Measurements from ENCODE around the gene C11orf21. TPM values are rescaled to one million over a fixed set of nuclear protein-coding genes. Genes with fewer than 3 reads are reported as not detected.

The C11orf21 gene
- total and polyA plus RNA-seq, 9 of the 15 experiments (the other 6 are each of a cell fraction or from before 2014, with no cell fraction given): 0.10 to 2.6 (median 2.0) TPM

- peak overlapping the region; percentile 14; the same call in 1 of the 2 replicates for H3K4me3 ChIP-seq
- TF ChIP-seq, protein P1, sequence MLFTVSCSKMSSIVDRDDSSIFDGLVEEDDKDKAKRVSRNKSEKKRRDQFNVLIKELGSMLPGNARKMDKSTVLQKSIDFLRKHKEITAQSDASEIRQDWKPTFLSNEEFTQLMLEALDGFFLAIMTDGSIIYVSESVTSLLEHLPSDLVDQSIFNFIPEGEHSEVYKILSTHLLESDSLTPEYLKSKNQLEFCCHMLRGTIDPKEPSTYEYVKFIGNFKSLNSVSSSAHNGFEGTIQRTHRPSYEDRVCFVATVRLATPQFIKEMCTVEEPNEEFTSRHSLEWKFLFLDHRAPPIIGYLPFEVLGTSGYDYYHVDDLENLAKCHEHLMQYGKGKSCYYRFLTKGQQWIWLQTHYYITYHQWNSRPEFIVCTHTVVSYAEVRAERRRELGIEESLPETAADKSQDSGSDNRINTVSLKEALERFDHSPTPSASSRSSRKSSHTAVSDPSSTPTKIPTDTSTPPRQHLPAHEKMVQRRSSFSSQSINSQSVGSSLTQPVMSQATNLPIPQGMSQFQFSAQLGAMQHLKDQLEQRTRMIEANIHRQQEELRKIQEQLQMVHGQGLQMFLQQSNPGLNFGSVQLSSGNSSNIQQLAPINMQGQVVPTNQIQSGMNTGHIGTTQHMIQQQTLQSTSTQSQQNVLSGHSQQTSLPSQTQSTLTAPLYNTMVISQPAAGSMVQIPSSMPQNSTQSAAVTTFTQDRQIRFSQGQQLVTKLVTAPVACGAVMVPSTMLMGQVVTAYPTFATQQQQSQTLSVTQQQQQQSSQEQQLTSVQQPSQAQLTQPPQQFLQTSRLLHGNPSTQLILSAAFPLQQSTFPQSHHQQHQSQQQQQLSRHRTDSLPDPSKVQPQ (CRISPR knock-in tag; IDR thresholded peaks at IDR 0.05; ENCODE audit: borderline replicate concordance): peak; percentile 72; the same call in 1 of the 2 replicates
- peak; percentile 79 for TF ChIP-seq ZKSCAN8 (CRISPR knock-in tag; IDR thresholded peaks at IDR 0.05)
- TF ChIP-seq FOXA1 (IDR thresholded peaks at IDR 0.05; ENCODE audit: borderline replicate concordance): no peak
- no peak for TF ChIP-seq CBX3 (IDR thresholded peaks at IDR 0.05; ENCODE audit: borderline replicate concordance in 1 of 2, low read length in 2 of 2)
- no peak for TF ChIP-seq ZNF79 (CRISPR knock-in tag; IDR thresholded peaks at IDR 0.05; ENCODE audit: low read depth)
- peak in 1 of 2 experiments; percentile 64; a peak in 2 of 4 replicates for TF ChIP-seq UBTF (IDR thresholded peaks at IDR 0.05; ENCODE audit: borderline replicate concordance in 1 of 2, low read depth in 2 of 2, low read length in 2 of 2)
- TF ChIP-seq TCF7 (IDR thresholded peaks at IDR 0.05; ENCODE audit: borderline replicate concordance): no peak; the same call in 1 of the 2 replicates
- peak; percentile 99 for TF ChIP-seq ARID1B (IDR thresholded peaks at IDR 0.05)
- TF ChIP-seq FOXJ3 (CRISPR knock-in tag; IDR thresholded peaks at IDR 0.05): no peak
- TF ChIP-seq PHF21A (IDR thresholded peaks at IDR 0.05; ENCODE audit: borderline replicate concordance, low read depth): peak; percentile 65; the same call in 1 of the 2 replicates
- TF ChIP-seq, protein P2, sequence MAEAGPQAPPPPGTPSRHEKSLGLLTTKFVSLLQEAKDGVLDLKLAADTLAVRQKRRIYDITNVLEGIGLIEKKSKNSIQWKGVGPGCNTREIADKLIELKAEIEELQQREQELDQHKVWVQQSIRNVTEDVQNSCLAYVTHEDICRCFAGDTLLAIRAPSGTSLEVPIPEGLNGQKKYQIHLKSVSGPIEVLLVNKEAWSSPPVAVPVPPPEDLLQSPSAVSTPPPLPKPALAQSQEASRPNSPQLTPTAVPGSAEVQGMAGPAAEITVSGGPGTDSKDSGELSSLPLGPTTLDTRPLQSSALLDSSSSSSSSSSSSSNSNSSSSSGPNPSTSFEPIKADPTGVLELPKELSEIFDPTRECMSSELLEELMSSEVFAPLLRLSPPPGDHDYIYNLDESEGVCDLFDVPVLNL (CRISPR knock-in tag; IDR thresholded peaks at IDR 0.05; ENCODE audit: low read depth): no peak
- TF ChIP-seq TAF1 (IDR thresholded peaks at IDR 0.05; ENCODE audit: control insufficient read depth, extremely low read depth, insufficient read depth, low read length, severe bottlenecking): peak; percentile 49
- no peak for TF ChIP-seq FOXJ2 (tag; IDR thresholded peaks at IDR 0.05)
Measured at GRCh38 chr11:2303627-2304505, 2.1 kb upstream of the C11orf21 start.

More at GRCh38 chr11:2303627-2304505, 2.1 kb upstream of the C11orf21 start:
- ATAC-seq (peak; percentile 79), DNase-seq (ENCODE audit: extremely low read depth in 1 of 4, low spot score in 3 of 4) (peak; percentile 90 to 97 (median 91)), FAIRE-seq (peak; percentile 100)
- Histone ChIP-seq H3K36me3 (ENCODE audit: control insufficient read depth, insufficient read depth, low read length) (no peaks in the 10 kb centered on the region), H4K20me1 (replicated peaks; ENCODE audit: control insufficient read depth, insufficient read depth, low read length) (no peaks in the 10 kb centered on the region), H3K79me2 (ENCODE audit: control insufficient read depth, insufficient read depth, low read length) (peaks cover 21% of the 10 kb centered on the region; the same call in 2 of the 3 replicates), H3K4me2 (ENCODE audit: insufficient read depth, low read length) (peak overlapping the region; percentile 67), H2AFZ (ENCODE audit: low read depth, low read length) (peak overlapping the region; percentile 34; the same call in 1 of the 2 replicates), H3K9me1 (ENCODE audit: control insufficient read depth, insufficient read depth, low read length) (no peaks in the 10 kb centered on the region), H3K27me3 (ENCODE audit: control insufficient read depth in 2 of 2, insufficient read depth in 2 of 2, low read length in 2 of 2) (no peaks in the 10 kb centered on the region; a peak in 1 of 5 replicates), H3K9me3 (replicated peaks; ENCODE audit: control insufficient read depth, insufficient read depth, low read depth, low read length) (no peaks in the 10 kb centered on the region), H3K4me1 (replicated peaks in 1 of 2; ENCODE audit: control insufficient read depth in 2 of 2, insufficient read depth in 2 of 2, low read length in 2 of 2) (peaks cover 60 to 93% of the 10 kb centered on the region in 2 experiments), H3K27ac (ENCODE audit: extremely low read depth, low read depth, low read length) (peak overlapping the region; percentile 56; the same call in 2 of the 3 replicates), H3K9ac (ENCODE audit: insufficient read depth in 1 of 2, low read depth in 2 of 2, low read length in 2 of 2) (peak overlapping the region; percentile 69 to 89)
- in situ Hi-C loops (cut with MboI) (no loop called here), intact Hi-C loops (cut with micrococcal nuclease) (loop anchor here (10.0 kb wide), 2 partner anchors 231 to 591 kb away; no protein-coding TSS in a partner anchor)
- 13% methylated on average over 11 of the region's 15 CpGs for whole genome bisulfite sequencing (ENCODE audit: insufficient coverage, low coverage, missing lambda C conversion rate)
- CTCF ChIA-PET (ENCODE audit: low intra/inter-chr PET ratio): interaction anchor here (0.8 to 5.1 kb wide), 2 partner anchors 107 to 116 kb away, joined by 3 to 85 read pairs; no protein-coding TSS in a partner anchor
- POLR2A ChIA-PET: interaction anchor here (0.5 to 3.4 kb wide), 10 partner anchors 8 to 1624 kb away, joined by 3 to 24 read pairs (median 4); partner anchors contain the start of gene TSSC4
- no TSS peak for BruUV-seq (replicated peaks)

Data from K562 (cell line).